ENCODE results near the gene ZNF207. TPM values are rescaled to one million over a fixed set of nuclear protein-coding genes. Genes with fewer than 3 reads are reported as not detected.

ZNF207 gene
- total and polyA plus RNA-seq, 9 of the 15 experiments (the other 6 are each of a cell fraction or from before 2014, with no cell fraction given), result 123 to 370 (median 250) TPM

DNA sequence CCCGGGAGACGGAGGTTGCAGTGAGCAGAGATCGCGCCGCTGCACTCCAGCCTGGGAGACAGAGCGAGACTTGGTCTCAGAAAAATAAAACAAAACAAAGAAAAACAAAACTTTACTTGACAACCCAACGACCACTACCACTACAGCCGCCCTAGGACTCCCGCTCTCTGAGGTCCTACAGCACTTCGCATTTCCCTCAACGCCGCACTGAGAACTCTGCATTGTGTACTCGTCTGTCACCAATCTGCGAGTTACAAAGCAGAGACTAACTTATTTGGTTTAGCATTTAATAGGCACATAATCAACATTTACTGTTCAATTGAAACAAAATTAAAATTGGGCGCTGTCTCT is 479 bp upstream of the ZNF207 start (continued):
- no peak for TF ChIP-seq HNRNPLL (IDR thresholded peaks at IDR 0.05; ENCODE audit: low read depth, low read length, poor library complexity, severe bottlenecking)
- TF ChIP-seq NELFE (IDR thresholded peaks at IDR 0.05; ENCODE audit: insufficient read depth, insufficient read length), result no peak
- TF ChIP-seq, protein P1, sequence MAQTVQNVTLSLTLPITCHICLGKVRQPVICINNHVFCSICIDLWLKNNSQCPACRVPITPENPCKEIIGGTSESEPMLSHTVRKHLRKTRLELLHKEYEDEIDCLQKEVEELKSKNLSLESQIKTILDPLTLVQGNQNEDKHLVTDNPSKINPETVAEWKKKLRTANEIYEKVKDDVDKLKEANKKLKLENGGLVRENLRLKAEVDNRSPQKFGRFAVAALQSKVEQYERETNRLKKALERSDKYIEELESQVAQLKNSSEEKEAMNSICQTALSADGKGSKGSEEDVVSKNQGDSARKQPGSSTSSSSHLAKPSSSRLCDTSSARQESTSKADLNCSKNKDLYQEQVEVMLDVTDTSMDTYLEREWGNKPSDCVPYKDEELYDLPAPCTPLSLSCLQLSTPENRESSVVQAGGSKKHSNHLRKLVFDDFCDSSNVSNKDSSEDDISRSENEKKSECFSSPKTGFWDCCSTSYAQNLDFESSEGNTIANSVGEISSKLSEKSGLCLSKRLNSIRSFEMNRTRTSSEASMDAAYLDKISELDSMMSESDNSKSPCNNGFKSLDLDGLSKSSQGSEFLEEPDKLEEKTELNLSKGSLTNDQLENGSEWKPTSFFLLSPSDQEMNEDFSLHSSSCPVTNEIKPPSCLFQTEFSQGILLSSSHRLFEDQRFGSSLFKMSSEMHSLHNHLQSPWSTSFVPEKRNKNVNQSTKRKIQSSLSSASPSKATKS (CRISPR knock-in tag; IDR thresholded peaks at IDR 0.05), result no peak
- no peak for TF ChIP-seq YBX1 (IDR thresholded peaks at IDR 0.05)
- no peak for TF ChIP-seq BCL6 (CRISPR knock-in tag; IDR thresholded peaks at IDR 0.05)
- TF ChIP-seq RNF2 (IDR thresholded peaks at IDR 0.05), result no peak
- 0 out of 2 replicates have a peak, but pooled peaks have one; percentile 14 for TF ChIP-seq THRAP3 (IDR thresholded peaks at IDR 0.05; ENCODE audit: borderline replicate concordance)
- TF ChIP-seq, protein P2, sequence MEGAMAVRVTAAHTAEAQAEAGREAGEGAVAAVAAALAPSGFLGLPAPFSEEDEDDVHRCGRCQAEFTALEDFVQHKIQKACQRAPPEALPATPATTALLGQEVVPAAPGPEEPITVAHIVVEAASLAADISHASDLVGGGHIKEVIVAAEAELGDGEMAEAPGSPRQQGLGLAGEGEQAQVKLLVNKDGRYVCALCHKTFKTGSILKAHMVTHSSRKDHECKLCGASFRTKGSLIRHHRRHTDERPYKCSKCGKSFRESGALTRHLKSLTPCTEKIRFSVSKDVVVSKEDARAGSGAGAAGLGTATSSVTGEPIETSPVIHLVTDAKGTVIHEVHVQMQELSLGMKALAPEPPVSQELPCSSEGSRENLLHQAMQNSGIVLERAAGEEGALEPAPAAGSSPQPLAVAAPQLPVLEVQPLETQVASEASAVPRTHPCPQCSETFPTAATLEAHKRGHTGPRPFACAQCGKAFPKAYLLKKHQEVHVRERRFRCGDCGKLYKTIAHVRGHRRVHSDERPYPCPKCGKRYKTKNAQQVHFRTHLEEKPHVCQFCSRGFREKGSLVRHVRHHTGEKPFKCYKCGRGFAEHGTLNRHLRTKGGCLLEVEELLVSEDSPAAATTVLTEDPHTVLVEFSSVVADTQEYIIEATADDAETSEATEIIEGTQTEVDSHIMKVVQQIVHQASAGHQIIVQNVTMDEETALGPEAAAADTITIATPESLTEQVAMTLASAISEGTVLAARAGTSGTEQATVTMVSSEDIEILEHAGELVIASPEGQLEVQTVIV (CRISPR knock-in tag; IDR thresholded peaks at IDR 0.05; ENCODE audit: borderline replicate concordance), result no peak
- no peak for TF ChIP-seq NR3C1 (CRISPR knock-in tag; IDR thresholded peaks at IDR 0.05)
- TF ChIP-seq ETV6 (IDR thresholded peaks at IDR 0.05; ENCODE audit: borderline replicate concordance in 1 of 2, low read depth in 2 of 2, low read length in 1 of 2), result no peak
- TF ChIP-seq ETV6 (CRISPR knock-in tag; IDR thresholded peaks at IDR 0.05; ENCODE audit: borderline replicate concordance), result no peak
- TF ChIP-seq FOXJ3 (CRISPR knock-in tag; IDR thresholded peaks at IDR 0.05), result no peak
- TF ChIP-seq FOSL1 (tag; conservative IDR thresholded peaks at IDR 0.05), result no peak
- TF ChIP-seq RFX1 (IDR thresholded peaks at IDR 0.05), result no peak
- 0 out of 2 replicates have a peak, but pooled peaks have one; percentile 71 for TF ChIP-seq LARP7 (IDR thresholded peaks at IDR 0.05)
- TF ChIP-seq, protein P3, sequence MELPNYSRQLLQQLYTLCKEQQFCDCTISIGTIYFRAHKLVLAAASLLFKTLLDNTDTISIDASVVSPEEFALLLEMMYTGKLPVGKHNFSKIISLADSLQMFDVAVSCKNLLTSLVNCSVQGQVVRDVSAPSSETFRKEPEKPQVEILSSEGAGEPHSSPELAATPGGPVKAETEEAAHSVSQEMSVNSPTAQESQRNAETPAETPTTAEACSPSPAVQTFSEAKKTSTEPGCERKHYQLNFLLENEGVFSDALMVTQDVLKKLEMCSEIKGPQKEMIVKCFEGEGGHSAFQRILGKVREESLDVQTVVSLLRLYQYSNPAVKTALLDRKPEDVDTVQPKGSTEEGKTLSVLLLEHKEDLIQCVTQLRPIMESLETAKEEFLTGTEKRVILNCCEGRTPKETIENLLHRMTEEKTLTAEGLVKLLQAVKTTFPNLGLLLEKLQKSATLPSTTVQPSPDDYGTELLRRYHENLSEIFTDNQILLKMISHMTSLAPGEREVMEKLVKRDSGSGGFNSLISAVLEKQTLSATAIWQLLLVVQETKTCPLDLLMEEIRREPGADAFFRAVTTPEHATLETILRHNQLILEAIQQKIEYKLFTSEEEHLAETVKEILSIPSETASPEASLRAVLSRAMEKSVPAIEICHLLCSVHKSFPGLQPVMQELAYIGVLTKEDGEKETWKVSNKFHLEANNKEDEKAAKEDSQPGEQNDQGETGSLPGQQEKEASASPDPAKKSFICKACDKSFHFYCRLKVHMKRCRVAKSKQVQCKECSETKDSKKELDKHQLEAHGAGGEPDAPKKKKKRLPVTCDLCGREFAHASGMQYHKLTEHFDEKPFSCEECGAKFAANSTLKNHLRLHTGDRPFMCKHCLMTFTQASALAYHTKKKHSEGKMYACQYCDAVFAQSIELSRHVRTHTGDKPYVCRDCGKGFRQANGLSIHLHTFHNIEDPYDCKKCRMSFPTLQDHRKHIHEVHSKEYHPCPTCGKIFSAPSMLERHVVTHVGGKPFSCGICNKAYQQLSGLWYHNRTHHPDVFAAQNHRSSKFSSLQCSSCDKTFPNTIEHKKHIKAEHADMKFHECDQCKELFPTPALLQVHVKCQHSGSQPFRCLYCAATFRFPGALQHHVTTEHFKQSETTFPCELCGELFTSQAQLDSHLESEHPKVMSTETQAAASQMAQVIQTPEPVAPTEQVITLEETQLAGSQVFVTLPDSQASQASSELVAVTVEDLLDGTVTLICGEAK (IDR thresholded peaks at IDR 0.05), result peak; percentile 75
- TF ChIP-seq, protein P3 (CRISPR knock-in tag; IDR thresholded peaks at IDR 0.05), result no peak
